Immature natural killer cell (primary cell): ENCODE results near the gene TMEM115. TPM values are rescaled to one million over a fixed set of nuclear protein-coding genes. Genes with fewer than 3 reads are reported as not detected.
A peak's percentile ranks its signal among the peaks of the same experiment; 100 is the strongest.

Experiments used
- DNase-seq, 3 donors: peaks; one replicate each; pipeline ENCODE4 v3.0.0; 2022; ENCODE audit warnings: mixed read lengths in 1 of 3
- H3K27ac Mint-ChIP-seq, 6 donors: one replicate each; pipeline ENCODE4 v1.8.0; 2020; ENCODE audit warnings: mixed read lengths in 6 of 6, mild to moderate bottlenecking in 5 of 6, inconsistent platforms in 4 of 6, moderate library complexity in 3 of 6
- H3K27me3 Mint-ChIP-seq, 3 donors: one replicate each; pipeline ENCODE4 v1.8.0; 2020 to 2021; ENCODE audit warnings: low read depth in 3 of 3, mild to moderate bottlenecking in 3 of 3, mixed read lengths in 3 of 3, moderate library complexity in 3 of 3, inconsistent platforms in 1 of 3
- H3K36me3 Mint-ChIP-seq, 3 donors: one replicate each; pipeline ENCODE4 v1.8.0; 2020; ENCODE audit warnings: mixed read lengths in 3 of 3, inconsistent platforms in 2 of 3, mild to moderate bottlenecking in 2 of 3
- H3K4me1 Mint-ChIP-seq, 2 donors: one replicate each; pipeline ENCODE4 v1.8.0; 2020; ENCODE audit warnings: inconsistent platforms in 2 of 2, mild to moderate bottlenecking in 2 of 2, mixed read lengths in 2 of 2, moderate library complexity in 1 of 2
- H3K4me3 Mint-ChIP-seq, 5 donors: one replicate each; pipeline ENCODE4 v1.8.0; 2020; ENCODE audit warnings: mild to moderate bottlenecking in 5 of 5, mixed read lengths in 5 of 5, inconsistent platforms in 3 of 5, moderate library complexity in 3 of 5
- H3K9me3 Mint-ChIP-seq, 6 donors: one replicate each; pipeline ENCODE4 v1.8.0; 2020; ENCODE audit warnings: mild to moderate bottlenecking in 6 of 6, mixed read lengths in 6 of 6, inconsistent platforms in 4 of 6, moderate library complexity in 3 of 6
- polyA plus RNA-seq, 3 donors: library from polyadenylated mRNA; unstranded; fragments of 300-500 nt; fragmentation: Illumina TruSeq; gene quantifications; one replicate each; pipeline ENCODE4 v1.2.3, GENCODE V29; 2021

The TMEM115 gene
- polyA plus RNA-seq, 3 donors from 2014 or later = 27.9 to 48.6 (median 36.6) TPM

DNA sequence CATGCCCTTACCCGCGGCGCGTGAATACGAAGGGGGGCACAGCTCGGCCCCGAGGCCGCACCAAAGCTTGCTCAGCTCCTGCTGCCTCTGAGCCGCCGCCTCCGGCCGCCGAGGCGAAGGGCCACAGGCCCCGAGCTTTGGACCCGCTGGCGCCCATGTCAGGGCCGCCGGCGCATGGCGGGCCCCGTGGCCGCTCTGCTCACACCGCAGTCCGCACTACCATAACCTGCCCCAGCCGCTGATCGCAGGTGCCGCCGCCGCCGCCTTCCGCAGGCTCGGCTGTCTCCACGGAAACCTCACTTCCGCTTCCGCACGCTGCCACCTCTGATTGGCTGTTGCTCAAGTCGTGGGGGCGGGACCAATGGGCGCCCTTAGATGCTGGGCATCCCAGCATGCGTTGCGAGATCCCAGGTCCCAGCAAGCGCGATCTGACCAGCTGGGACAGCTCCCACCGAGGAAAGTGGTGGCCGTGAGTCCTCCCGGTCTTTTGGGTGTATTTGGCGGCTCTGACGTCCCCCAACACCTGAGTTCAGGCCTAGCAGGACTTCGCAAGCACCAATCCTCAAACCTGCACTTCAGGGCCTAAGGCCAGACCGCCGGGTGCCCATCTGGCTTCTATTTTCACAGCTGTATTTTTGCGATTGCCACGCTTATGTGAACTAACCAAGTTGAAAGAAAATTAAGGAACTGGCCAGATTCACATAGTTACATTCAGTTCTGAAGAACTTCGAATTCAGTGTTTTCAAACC, 31.2 kb downstream of the TMEM115 start, which contains the start of gene TUSC2:
Gene TUSC2, minus strand, starts transcription at position 281 of the 749 bp plus-strand sequence. Its CDS starts 124 bp downstream, at position 157.
- peak within 1 kb of the TSS; percentile 84 to 98 (median 94) for H3K4me3 Mint-ChIP-seq
- H3K4me1 Mint-ChIP-seq = peaks cover 42 to 49% of the 10 kb centered on the region in 2 donors
- peak within 1 kb of the TSS; percentile 89 to 96 (median 92) for H3K27ac Mint-ChIP-seq
- DNase-seq = peak; percentile 93 to 94 (median 93)
- H3K36me3 Mint-ChIP-seq = peaks cover 0 to 9% (median 0%) of the 10 kb centered on the region in 3 donors
- peaks cover 0 to 8% (median 2%) of the 10 kb centered on the region in 3 donors for H3K27me3 Mint-ChIP-seq
- H3K9me3 Mint-ChIP-seq = no peaks in the 10 kb centered on the region

DNA sequence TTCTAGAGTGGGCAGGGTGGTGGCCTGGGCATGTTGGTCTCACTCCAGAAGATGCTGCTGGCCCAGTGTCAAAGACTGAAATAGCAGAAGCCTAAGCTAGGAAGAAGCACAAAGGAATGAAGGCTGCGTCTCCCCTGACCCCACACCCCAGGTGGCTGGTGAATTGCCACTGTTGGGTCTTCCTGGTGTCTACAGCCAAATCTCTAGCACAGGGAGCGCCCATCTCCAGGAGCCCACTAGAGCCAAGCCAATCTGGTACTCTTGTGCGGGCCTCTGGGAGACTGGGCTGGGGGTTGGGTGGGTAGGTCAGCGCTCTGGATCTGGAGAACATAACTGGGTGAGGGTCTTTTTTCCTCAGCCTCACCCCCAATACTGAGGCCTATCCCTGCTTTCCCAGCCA, 32.2 kb downstream of the TMEM115 start:
- H3K27me3 Mint-ChIP-seq = peaks cover 0 to 8% (median 2%) of the 10 kb centered on the region in 3 donors
- H3K9me3 Mint-ChIP-seq = no peaks in the 10 kb centered on the region
- no peak for DNase-seq
- peaks cover 0 to 7% (median 0%) of the 10 kb centered on the region in 3 donors for H3K36me3 Mint-ChIP-seq
- peak overlapping the region; percentile 79 to 91 (median 82) for H3K27ac Mint-ChIP-seq
- H3K4me1 Mint-ChIP-seq = peaks cover 35 to 41% of the 10 kb centered on the region in 2 donors
- H3K4me3 Mint-ChIP-seq = peak overlapping the region; percentile 84 to 98 (median 94)

DNA sequence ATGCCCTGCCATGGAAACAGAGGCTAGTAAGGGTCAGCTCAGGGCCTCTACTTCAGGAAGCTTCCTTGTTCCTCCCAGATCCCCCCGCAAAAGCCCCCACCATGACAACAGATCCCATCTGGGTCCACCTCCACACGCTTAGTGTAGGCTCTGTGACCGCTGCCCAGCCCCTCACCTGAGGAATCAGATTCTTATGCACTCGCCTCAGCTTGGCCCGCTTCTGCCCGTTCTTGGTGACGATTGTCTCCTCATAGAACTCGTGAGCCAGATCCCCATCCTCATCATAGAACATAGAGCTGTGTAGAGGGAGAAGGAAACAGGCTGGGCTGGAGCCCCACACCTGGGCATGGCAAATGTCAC, 33.2 kb downstream of the TMEM115 start:
- Mint-ChIP-seq H3K4me3 (peak overlapping the region; percentile 21 to 95 (median 41)), H3K27ac (peak overlapping the region in 1 of 6 donors; percentile 30), H3K4me1 (peaks cover 31 to 33% of the 10 kb centered on the region in 2 donors), H3K27me3 (peaks cover 0 to 8% (median 2%) of the 10 kb centered on the region in 3 donors), H3K36me3 (peaks cover 0 to 4% (median 0%) of the 10 kb centered on the region in 3 donors), H3K9me3 (no peaks in the 10 kb centered on the region)
- DNase-seq = no peak

DNA sequence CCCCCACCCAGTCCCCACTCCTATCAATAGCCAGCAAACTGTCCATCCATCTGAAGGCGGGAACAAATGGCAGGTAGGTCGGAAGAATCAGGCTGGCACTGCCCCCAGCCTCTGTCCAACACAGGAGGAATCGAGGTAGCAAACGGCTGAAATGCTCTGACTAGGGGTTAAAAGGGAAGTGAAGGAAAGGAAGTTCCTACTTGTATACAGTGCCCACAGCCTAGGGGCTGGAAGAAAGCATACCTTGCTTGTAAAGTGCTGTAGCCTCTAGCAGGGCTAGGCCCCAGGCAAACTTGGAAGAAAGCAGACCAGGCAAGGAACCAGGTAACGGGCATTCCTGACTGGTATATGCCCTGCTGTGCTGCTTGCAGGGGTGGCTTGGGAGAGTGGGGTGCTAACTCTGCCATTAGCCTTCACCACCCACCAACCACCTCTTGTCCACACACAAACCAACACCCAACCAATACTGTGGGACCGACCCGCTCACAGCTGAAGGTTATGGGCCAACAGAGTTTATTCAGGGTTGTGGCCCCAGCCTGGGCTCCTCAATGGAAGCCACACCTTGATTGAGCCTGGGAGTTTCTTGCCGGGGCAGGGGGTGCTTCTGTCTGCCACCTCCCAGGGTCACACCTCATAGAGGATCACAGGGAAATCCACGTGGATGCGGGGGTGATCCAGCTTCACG, 33.7 kb downstream of the TMEM115 start:
- peak overlapping the region in 1 of 5 donors; percentile 21 for H3K4me3 Mint-ChIP-seq
- peaks cover 0 to 10% (median 2%) of the 10 kb centered on the region in 3 donors for H3K27me3 Mint-ChIP-seq
- DNase-seq = no peak
- H3K4me1 Mint-ChIP-seq = peaks cover 32 to 35% of the 10 kb centered on the region in 2 donors
- peaks cover 0 to 2% (median 0%) of the 10 kb centered on the region in 3 donors for H3K36me3 Mint-ChIP-seq
- no peaks in the 10 kb centered on the region for H3K9me3 Mint-ChIP-seq
- peak overlapping the region in 2 of 6 donors; percentile 53 to 62 for H3K27ac Mint-ChIP-seq

DNA sequence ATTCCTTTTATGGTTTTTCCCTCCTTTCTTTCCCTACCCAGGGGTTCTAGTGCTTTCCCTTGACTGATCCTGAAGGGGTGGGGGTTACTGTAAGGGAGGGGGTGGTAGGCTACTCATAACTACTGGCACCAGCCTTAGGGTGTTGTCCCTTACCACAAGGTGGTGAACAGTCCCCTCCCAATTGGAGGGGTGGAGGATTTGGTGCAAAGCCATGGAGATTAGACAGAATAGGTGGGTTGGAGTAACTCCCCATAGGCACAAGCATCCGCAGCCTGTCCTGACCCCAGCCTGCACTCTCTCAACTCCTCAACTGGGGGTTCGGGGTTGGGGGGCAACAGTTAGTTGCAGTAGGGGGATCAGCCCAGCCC, 34.2 kb downstream of the TMEM115 start:
- H3K27ac Mint-ChIP-seq = peak overlapping the region in 5 of 6 donors; percentile 43 to 88 (median 62)
- DNase-seq = no peak
- H3K36me3 Mint-ChIP-seq = no peaks in the 10 kb centered on the region
- no peaks in the 10 kb centered on the region for H3K9me3 Mint-ChIP-seq
- H3K4me1 Mint-ChIP-seq = peaks cover 35 to 40% of the 10 kb centered on the region in 2 donors
- no peak overlapping the region for H3K4me3 Mint-ChIP-seq
- peaks cover 0 to 10% (median 2%) of the 10 kb centered on the region in 3 donors for H3K27me3 Mint-ChIP-seq

DNA sequence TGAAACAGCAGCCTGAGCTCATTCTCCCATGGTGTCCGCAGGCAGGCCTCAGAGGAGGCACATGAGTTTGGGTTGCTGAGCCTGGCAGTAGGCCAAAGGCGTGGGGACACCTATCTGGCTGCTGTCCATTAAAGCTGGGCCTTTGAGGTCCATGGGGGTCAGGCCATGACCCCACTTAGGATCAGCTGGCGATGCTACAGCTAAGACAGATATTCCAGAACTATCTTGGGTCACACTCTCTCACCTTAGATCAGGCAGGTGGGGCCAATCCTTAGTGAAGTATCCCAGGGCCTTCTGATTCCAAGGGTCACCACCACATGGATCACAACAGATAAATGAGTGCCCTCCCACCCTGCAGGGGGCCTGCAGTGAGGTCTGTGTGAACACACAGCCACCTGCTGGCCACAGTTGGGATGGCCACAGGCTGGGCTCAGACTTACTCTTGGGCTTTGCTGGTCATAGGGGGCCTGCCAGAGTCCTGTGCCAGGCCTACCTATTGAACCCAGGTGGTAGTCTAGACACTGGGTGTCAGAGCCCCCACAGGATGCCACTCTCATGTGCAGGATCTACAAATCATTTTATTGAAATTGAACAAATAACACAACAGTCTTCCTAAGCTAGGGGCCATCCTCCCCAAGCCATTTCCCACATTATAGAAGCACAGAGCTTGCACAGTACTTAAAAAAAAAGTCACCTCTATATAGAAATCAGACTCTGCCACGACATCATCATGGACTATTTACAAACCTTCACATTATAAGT, 34.8 kb downstream of the TMEM115 start:
- Mint-ChIP-seq H3K4me3 (peak overlapping the region in 2 of 5 donors; percentile 2 to 40), H3K36me3 (no peaks in the 10 kb centered on the region), H3K27ac (peak overlapping the region; percentile 36 to 88 (median 71)), H3K4me1 (peaks cover 39 to 46% of the 10 kb centered on the region in 2 donors), H3K27me3 (peaks cover 0 to 10% (median 2%) of the 10 kb centered on the region in 3 donors), H3K9me3 (no peaks in the 10 kb centered on the region)
- peak; percentile 47 to 56 (median 56) for DNase-seq

DNA sequence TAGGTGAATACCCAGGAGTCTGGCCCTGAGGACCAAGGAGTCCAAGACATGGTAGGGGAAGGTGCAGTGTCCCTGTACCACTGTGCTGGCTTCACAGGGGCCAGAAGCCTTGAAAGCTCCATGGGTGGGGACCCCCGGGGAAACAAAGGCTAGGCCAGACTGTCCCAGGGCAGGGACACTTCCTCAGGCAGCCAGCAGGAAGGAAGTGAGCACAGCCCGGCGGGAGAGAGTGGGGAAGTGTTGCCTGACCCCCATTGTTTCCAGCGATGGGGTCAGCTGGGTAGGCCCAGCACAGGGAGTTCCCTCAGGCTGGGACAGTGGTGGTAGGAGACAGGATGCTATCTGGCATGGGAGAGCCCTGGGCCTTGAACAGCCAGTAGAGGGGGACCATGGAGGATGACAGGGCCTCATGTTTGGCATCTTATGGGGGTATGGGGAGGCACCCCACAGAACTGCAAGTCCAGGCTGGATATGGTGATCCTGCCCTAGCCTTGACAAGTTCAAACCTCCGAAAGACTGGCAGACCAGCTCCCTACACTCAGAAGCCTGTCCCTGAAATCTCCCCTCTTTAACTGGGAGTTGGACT, 35.6 kb downstream of the TMEM115 start:
- Mint-ChIP-seq H3K9me3 (no peaks in the 10 kb centered on the region), H3K27ac (peak overlapping the region in 4 of 6 donors; percentile 18 to 75 (median 49)), H3K27me3 (peaks cover 0 to 5% (median 2%) of the 10 kb centered on the region in 3 donors), H3K36me3 (no peaks in the 10 kb centered on the region), H3K4me1 (peaks cover 47 to 53% of the 10 kb centered on the region in 2 donors), H3K4me3 (no peak overlapping the region)
- no peak for DNase-seq

DNA sequence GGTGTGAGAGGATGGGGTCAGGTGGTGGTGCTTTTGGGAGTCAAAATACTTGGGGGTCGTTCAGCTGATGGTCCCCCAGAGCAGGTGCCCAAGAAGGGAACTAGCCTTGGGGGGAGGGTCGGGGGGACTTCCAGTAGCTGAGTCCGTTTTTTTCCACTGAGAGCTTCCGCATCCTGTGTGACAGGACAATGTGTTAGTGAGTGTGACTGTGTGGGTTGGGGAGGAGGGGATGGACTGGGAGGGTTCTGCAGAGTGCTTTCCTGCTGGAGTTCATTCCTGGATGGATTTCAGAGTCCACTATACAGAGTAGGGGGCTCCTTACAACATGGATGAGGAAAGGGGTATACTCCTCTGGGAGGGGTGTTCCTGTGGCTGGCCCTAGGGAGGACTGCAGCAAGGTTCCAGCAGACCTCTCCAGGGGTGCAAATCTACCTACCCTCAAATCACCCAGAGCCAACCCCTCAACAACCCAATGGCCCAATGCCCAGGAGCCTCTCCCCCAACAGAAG, 36.2 kb downstream of the TMEM115 start:
- no peaks in the 10 kb centered on the region for H3K9me3 Mint-ChIP-seq
- H3K4me3 Mint-ChIP-seq = peak overlapping the region in 3 of 5 donors; percentile 39 to 62 (median 58)
- DNase-seq = no peak
- H3K4me1 Mint-ChIP-seq = peaks cover 47 to 53% of the 10 kb centered on the region in 2 donors
- H3K27ac Mint-ChIP-seq = peak overlapping the region in 5 of 6 donors; percentile 5 to 75 (median 59)
- no peaks in the 10 kb centered on the region for H3K36me3 Mint-ChIP-seq
- H3K27me3 Mint-ChIP-seq = peaks cover 0 to 5% (median 0%) of the 10 kb centered on the region in 3 donors

DNA sequence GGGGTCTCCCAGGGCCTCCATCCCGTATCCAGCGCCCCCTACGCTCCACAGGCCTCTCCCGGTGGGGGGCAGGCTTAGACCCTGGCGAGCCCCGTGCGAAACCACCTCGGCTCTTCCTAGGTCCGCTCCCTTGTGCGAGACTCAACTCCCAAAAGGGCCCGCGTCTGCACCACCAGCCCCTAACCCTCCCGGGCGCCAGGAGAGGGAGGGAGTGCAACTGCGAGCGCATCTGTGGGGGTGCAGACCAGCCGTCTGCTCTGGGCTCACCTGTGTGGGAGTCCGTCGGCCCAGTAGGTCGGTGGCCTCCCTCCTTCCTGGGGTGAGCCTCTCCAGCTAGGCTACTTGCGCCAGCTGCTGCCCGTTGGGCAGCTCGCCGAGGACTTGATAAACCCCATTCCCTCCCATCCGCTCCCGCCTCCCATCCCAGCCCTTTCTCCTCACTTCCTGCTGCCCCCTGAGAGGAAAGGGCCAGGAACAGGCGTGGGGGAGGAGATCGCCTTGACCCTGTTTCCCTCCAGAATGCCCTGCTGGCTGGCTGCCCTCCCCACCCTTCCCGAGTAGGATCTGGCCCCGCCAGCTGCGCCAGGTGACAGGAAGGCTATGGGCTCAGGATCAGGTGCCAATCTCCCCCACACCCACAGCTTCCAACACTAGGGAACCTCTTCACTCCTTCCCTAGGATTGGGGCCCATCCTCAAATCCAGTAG, 36.8 kb downstream of the TMEM115 start, which contains the start of gene HYAL2:
Gene HYAL2, minus strand, starts transcription at position 360 of the 706 bp plus-strand sequence. CDS start 2,256 bp downstream, outside the sequence.
- Mint-ChIP-seq H3K4me3 (peak within 1 kb of the TSS; percentile 81 to 86 (median 85)), H3K36me3 (no peaks in the 10 kb centered on the region), H3K27ac (peak within 1 kb of the TSS; percentile 80 to 92 (median 88)), H3K27me3 (peaks cover 0 to 2% (median 0%) of the 10 kb centered on the region in 3 donors), H3K4me1 (peaks cover 46 to 48% of the 10 kb centered on the region in 2 donors), H3K9me3 (no peaks in the 10 kb centered on the region)
- DNase-seq = no peak

DNA sequence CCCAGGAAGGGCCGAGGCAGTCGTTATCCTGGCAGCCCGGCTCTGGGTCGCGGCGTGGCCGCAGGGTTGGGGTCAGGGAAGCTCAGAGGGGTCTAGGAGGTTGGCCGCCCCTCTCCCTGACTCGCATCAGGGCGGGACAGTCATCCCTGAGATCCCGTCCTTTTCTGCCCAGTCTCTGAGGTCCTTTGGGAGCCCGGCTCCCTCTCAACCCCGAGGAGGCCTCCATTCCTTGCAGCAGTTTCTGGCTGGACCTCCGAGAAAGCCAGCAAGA, 37.3 kb downstream of the TMEM115 start:
- Mint-ChIP-seq H3K4me1 (peaks cover 43 to 46% of the 10 kb centered on the region in 2 donors), H3K27me3 (peaks cover 0 to 2% (median 0%) of the 10 kb centered on the region in 3 donors), H3K36me3 (no peaks in the 10 kb centered on the region), H3K9me3 (no peaks in the 10 kb centered on the region), H3K4me3 (peak overlapping the region in 4 of 5 donors; percentile 82 to 86 (median 85)), H3K27ac (no peak overlapping the region)
- no peak for DNase-seq

DNA sequence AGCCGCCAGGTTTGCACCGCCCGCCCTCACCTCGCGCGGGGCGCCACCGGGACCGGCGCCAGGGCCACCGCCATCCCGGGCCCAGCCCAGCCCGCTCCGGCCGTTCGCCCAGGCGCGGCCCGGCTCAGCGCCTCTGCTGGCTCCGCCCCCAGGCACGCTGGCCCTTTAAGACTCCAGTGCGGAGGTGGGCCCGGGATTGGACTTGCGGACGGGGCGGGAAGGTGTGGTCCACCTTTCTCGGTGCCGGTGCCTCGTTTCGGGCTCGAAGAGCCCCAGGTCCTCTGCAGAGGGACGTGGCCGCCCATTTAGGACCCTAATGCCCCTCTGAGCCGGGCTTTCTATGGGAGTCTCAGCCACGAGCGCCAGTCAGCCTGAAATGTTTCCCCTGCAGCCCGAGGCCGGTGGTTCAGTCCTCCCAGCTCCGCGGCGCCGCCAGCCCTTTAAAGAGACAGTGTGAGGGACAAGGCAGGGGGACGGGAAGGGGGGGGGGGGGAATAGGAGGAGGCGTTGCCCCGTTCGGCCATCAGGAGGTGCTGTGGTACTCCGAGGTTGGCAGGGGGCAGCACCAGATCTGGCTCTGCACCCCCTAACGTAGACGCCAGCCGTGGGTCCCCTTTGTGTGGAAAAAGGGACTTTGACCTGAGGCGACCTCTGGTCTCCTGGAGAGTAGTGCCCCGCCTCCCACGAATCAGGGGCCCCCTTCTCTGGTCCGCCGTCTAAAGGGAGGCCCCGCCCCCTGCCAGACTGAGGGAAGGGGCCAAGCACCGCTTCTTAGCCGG, 37.8 kb downstream of the TMEM115 start:
- Mint-ChIP-seq H3K27me3 (peaks cover 0 to 3% (median 2%) of the 10 kb centered on the region in 3 donors), H3K4me3 (peak overlapping the region; percentile 81 to 86 (median 85)), H3K27ac (peak overlapping the region; percentile 80 to 92 (median 88)), H3K36me3 (no peaks in the 10 kb centered on the region), H3K4me1 (peaks cover 44 to 46% of the 10 kb centered on the region in 2 donors), H3K9me3 (no peaks in the 10 kb centered on the region)
- peak; percentile 80 to 82 (median 81) for DNase-seq

DNA sequence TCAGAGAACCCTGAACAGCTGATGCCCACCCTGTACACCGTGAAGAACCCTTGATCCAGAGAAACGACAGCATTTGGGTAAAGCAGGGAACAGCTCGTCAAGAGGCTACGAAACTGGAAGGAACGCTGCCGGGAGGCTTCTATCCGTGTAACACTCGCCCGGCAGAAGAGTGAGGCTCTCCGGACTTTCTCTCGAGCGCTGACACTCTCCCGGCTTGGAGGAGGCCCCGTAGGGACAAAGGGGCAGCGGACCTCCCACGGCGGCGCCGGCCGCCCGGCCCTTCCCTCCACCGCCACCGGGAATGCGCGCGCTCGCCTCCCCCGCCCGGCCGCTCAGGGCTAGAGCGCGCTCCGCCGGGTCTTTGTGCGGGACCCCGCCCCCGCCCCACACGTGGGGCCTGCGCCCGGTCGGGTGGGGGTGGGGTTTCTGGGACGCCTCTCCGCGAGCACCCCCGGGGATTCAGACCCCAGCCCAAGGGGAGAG, 38.4 kb downstream of the TMEM115 start:
- Mint-ChIP-seq H3K27me3 (peaks cover 0 to 4% (median 4%) of the 10 kb centered on the region in 3 donors), H3K9me3 (no peaks in the 10 kb centered on the region), H3K27ac (peak overlapping the region; percentile 69 to 94 (median 90)), H3K4me1 (peaks cover 48 to 50% of the 10 kb centered on the region in 2 donors), H3K36me3 (no peaks in the 10 kb centered on the region), H3K4me3 (peak overlapping the region; percentile 91 to 96 (median 94))
- DNase-seq = no peak
